Activated gamma-delta T cell treated with Interleukin-2 at 50 U/mL for 16 hours (primary cell): ENCODE measurements around the gene TANGO2.

Experiments
- DNase-seq: peaks from one replicate; pipeline ENCODE4 v3.0.0-alpha.2; 2020

The TANGO2 gene

DNA sequence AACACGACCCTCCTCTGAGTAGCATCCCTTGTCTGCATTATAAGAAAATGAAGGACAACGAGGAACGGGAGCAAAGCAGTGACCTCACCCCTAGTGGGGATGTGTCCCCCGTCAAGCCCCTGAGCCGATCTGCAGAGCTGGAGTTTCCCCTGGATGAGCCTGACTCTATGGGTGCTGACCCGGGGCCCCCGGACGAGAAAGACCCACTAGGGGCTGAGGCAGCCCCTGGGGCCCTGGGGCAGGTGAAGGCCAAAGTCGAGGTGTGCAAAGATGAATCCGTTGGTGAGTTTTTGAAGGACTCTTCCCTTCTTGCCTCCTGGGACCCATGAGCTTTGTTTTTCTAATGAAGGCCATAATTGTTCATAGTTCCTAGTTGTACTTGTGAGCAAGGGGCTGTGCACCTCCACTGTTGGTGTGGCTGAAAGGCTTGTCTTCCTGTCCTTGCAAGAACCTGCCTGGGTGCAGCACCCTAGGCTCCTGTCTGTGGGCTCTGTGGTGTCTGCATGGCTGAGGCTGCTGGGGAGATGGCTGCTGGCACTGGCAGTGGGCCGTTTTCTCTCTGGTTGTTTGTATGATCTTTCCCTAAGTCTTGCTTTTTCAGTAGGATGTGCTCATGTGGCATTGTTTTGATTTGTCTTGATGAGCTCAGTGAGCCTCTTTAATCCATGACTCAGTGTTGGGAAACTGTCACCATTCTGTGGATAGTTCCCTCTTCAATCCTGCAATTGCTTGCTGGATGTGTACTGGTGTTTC lies 69.2 kb downstream of the TANGO2 start:
- no peak for DNase-seq

- DNase-seq: no peak
These were observed 69.9 kb downstream of the TANGO2 start for GRCh38 chr22:20090730-20091240.

DNA sequence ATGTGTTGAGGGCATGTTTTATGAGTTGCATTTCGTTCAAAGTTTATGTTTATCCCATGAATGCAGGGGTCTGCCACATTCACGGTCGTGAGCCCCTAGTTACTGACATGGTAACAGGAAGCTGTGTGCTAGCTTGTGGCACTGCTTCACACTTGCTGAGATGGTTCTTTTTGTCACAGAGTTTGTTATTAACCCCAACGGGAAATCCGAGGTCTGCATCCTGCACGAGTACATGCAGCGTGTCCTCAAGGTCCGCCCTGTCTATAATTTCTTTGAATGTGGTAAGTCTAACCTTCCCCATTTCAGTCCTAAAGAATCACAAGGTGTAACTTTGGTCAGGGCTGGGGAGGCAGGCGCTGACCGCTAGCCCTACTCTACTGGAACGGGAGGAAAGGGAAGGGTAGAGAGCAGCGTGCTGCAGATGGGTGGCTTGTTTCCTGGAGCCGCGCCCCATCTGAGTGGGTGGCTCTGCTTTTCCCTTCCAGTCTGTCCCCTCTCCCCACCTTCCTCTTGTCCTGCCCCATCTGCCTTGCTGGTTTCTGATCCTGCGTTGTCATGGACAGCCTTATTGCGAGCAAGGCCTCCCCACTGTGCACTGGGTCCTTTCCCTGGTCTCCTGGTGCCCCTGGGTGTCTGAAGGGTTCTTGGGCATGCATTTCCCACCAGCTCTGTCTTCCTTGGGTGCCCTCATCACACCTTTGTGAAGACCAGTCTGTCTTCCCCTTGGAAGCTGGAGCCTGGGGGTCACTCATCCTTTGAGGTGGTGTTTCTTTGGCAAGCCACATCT lies 71.0 kb downstream of the TANGO2 start:
- DNase-seq: no peak

GRCh38 chr22:20092477-20092854 lies 71.6 kb downstream of the TANGO2 start:
- DNase-seq: no peak

- DNase-seq: no peak
These were observed 72.7 kb downstream of the TANGO2 start for GRCh38 chr22:20093418-20094196.

DNA sequence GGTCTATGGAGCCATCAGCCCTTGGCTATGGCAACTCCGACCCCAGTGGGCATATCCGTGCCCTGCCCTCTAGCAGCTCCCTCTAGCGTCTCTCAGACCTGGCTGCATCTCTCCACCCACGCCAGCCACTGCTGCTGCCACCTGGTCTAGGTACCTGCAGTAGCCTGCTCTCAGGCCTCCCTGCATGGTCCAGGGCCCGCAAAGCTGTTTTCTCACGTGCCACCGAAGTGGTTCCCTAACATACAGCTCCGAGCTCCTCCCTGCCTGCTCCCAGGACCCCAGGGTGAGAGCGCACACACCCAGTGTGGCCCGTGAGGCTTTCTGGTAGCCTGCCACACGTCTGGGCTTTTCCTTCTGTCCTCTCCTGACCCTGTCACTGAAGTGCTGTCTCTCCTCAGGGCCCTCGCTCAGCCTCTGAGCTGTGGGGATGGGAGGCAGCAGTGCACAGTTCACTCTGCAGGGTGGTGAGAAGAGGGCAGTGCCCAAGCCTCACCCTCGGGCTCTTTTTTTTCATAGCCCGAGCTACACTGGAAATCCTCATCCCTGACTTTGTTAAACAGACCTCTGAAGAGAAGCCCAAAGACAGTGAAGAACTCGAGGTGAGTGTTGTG lies 73.4 kb downstream of the TANGO2 start:
- no peak for DNase-seq

DNA sequence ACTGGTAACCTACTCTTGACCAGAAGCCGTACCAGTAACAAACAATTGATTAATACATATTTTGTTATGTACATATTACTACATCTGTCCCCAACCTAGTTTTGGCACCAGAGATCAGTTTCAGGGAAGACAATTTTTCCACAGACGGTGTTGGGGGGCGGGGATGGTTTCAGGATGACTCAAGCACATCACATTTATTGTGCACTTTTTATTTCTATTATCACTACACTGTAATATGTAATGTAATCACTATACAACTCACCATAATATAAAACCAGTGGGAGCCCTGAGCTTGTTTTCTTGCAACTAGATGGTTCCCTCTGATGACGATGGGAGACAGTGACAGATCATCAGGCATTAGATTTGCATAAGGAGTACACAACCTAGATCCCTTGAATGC lies 74.6 kb downstream of the TANGO2 start:
- no peak for DNase-seq

- DNase-seq: no peak
These were observed 75.9 kb downstream of the TANGO2 start for GRCh38 chr22:20096574-20097420.

- no peak for DNase-seq
These were observed 78.3 kb downstream of the TANGO2 start for GRCh38 chr22:20099099-20099711.

DNA sequence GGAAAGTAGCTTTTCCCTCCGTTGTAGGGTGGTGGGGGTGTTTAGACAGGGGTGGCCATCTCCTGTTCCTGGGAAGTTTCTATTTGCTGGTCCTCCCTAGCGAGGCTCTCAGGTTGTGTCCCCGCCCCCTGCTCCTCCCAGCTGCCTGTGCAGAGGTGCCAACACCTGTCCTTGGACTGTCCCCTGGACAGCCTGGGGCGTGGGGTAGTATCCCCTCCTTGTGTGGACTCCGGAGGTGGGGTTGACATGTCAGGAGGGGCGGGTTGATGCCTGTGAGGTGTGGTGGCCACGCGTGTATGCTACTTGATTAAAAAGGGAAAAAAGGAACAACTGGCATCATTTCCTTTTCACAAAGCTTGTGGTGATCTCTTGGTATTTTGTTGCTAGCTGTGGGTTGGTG lies 80.7 kb downstream of the TANGO2 start:
- no peak for DNase-seq

DNA sequence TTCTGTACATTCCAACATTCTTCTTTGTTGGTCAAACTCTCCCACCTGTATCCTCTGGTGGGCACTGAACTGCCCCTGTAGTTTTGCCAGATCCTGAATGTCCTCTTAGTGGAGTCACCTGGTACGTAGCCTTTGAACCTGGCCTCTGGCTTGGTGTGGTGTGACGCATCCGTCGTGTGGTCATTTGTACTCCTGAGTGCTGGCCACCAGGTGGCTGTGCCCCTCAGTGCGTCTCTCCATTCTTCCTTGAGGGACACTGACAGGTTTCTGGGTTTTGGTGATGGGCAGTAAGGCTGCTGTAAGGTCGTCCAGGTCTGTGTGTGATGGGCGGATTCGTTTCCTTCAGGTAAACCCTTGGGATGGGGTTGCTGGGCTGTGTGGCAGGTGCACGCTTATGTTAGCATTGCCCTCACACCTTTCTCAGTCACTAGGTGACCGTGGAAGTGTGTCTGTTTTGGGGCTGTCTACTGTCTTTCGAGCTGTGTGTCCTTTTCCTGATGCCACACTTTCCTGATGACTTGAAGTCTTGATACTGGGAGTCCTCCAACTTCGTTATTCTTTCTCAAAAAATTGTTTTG lies 81.4 kb downstream of the TANGO2 start:
- DNase-seq: no peak

GRCh38 chr22:20105456-20106204 lies 84.7 kb downstream of the TANGO2 start:
- DNase-seq: no peak

- DNase-seq: no peak
These were observed 85.4 kb downstream of the TANGO2 start for GRCh38 chr22:20106205-20106848.

DNA sequence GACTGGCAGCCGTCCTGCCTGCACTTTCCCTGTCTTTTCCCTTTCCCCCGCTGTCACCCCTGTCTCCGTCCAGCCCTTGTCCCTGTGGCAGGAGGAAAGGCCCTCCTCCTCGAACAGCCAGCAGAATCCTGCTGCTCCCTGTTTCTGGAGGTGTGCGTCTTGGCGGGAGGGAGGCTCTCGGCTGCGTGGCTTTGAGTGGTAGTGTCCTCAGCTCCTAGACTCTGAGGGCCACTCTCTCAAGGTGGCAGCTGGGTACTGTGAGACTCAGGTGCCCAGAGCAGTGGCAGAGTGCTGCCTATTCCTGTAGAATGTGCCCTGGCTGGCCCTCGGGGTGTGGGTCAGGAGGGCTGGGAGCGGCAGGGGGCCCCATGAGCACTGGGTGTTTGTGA lies 85.9 kb downstream of the TANGO2 start:
- no peak for DNase-seq

- DNase-seq: no peak
These were observed 86.6 kb downstream of the TANGO2 start for GRCh38 chr22:20107471-20107901.

DNA sequence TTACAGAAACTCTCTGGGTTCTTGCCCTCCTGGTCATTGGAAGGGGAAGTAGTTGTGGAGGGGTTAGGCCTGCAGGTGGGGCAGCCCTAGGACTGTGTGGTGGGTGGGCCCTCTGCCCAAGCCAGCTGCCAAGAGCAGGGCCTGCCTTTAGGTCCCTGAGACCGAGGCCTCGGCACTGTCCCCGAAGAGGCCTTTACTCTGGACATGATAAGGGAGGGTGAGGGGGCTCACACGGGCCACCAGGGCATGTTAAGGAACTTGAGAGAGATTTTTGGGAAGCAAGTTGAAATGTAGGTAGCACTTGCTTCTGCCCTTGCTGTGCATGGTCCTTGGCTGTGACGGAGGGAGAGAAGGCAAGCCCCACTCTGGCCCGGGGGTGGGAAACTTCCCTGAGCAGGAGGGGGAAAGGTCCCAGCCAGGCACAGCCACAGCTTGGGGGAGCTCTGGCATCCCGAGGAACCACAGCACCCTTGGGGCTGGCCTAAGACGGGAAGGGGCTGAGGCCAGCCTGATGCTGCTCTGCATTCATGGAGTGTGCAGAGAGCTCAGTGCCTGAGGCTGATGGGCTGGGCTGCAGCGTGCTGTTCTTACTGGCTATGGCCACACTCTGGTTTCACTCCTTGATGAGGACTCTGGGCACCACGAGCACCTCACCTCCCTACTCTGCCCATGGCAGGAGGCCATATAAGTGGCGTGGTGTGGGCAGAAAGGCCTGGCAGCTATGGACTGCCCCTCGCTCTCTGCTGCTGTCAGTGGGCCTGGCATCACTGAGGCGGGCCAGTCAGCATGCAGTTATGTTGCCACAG lies 87.2 kb downstream of the TANGO2 start:
- DNase-seq: no peak

DNA sequence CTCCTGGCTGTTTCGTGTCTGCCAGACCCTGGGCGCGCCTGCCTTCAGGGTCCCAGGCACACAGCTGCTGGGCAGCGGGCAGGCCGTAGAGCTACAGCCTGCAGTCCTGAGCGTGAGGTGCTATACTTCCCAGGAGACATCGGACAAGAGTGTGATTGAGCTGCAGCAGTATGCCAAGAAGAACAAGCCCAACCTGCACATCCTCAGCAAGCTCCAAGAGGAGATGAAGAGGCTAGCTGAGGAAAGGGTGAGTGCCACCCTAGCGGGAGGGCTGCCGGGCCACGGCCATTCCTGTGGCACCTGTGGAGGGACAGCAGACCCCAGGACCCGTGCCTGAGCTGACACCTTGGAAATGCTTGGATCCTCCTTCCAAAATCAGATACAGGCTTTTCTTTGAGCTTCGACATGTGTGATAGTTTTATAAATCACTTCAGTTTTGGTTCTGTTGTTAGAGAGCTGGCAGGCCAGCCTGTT lies 87.9 kb downstream of the TANGO2 start:
- DNase-seq: no peak

- DNase-seq: no peak
These were observed 88.8 kb downstream of the TANGO2 start for GRCh38 chr22:20109411-20110358.
